Measurements from ENCODE around the gene UVRAG. TPM values are rescaled to one million over a fixed set of nuclear protein-coding genes. Genes with fewer than 3 reads are reported as not detected.

Gene UVRAG
- polyA plus RNA-seq, 1 donor (not counting 4 experiments of a cell fraction or from before 2014, with no cell fraction given), result 11.9 TPM

- peaks cover 12% of the 10 kb centered on the region for H3K27me3 ChIP-seq (ENCODE audit: control insufficient read depth, extremely low read depth, insufficient read depth, low read length)
Measured at GRCh38 chr11:76173663-76174062, 358.7 kb downstream of the UVRAG start.

GRCh38 chr11:76174330-76174729 is 359.3 kb downstream of the UVRAG start:
- Histone ChIP-seq H3K27me3 (ENCODE audit: control insufficient read depth, extremely low read depth, insufficient read depth, low read length) (peaks cover 5% of the 10 kb centered on the region), H3K9ac (ENCODE audit: control insufficient read depth, extremely low read depth, insufficient read depth, low read length) (no peak overlapping the region), H3K4me3 (ENCODE audit: control insufficient read depth in 2 of 3, extremely low read depth in 1 of 3, insufficient read depth in 2 of 3, low read depth in 1 of 3, low read length in 3 of 3) (no peak overlapping the region), H3K9me3 (ENCODE audit: control insufficient read depth, low read depth, low read length) (no peaks in the 10 kb centered on the region), H4K20me1 (ENCODE audit: control insufficient read depth, extremely low read depth, insufficient read depth, low read length) (no peaks in the 10 kb centered on the region), H3K4me1 (ENCODE audit: control insufficient read depth, extremely low read depth, insufficient read depth, low read length) (no peaks in the 10 kb centered on the region), H2AFZ (ENCODE audit: control insufficient read depth, low read length) (no peak overlapping the region), H3K36me3 (ENCODE audit: control insufficient read depth in 2 of 2, extremely low read depth in 1 of 2, insufficient read depth in 2 of 2, low read length in 2 of 2) (no peaks in the 10 kb centered on the region), H3K27ac (ENCODE audit: control insufficient read depth, insufficient read depth, low read length) (no peak overlapping the region), H3K9me1 (ENCODE audit: control insufficient read depth, extremely low read depth, insufficient read depth, low read length) (no peaks in the 10 kb centered on the region), H3K79me2 (ENCODE audit: control insufficient read depth, insufficient read depth, low read length) (no peaks in the 10 kb centered on the region), H3K4me2 (ENCODE audit: control insufficient read depth, extremely low read depth, insufficient read depth, low read depth, low read length) (no peak overlapping the region)
- DNase-seq (ENCODE audit: low read depth, low spot score) (no peak), FAIRE-seq (no peak)
- TF ChIP-seq EZH2 (IDR thresholded peaks at IDR 0.05; ENCODE audit: low read length) (no peak), CTCF (optimal IDR thresholded peaks at IDR 0.05 in 1 of 3, IDR thresholded peaks at IDR 0.05 in 1 of 3, conservative IDR thresholded peaks at IDR 0.05 in 1 of 3; ENCODE audit: extremely low read depth in 1 of 3, insufficient read depth in 2 of 3, low read length in 3 of 3) (no peak)
- dilution Hi-C loops (cut with MboI; ENCODE audit: extremely low pct_ligation_motif_present, low sequenced_read_pairs), result no loop called here

More at GRCh38 chr11:76173663-76174062, 358.7 kb downstream of the UVRAG start:
- DNase-seq (ENCODE audit: low read depth, low spot score) (no peak), FAIRE-seq (no peak)
- TF ChIP-seq CTCF (optimal IDR thresholded peaks at IDR 0.05 in 1 of 3, IDR thresholded peaks at IDR 0.05 in 1 of 3, conservative IDR thresholded peaks at IDR 0.05 in 1 of 3; ENCODE audit: extremely low read depth in 1 of 3, insufficient read depth in 2 of 3, low read length in 3 of 3) (no peak), EZH2 (IDR thresholded peaks at IDR 0.05; ENCODE audit: low read length) (no peak)
- no peaks in the 10 kb centered on the region for H4K20me1 ChIP-seq (ENCODE audit: control insufficient read depth, extremely low read depth, insufficient read depth, low read length)
- H3K9ac ChIP-seq (ENCODE audit: control insufficient read depth, extremely low read depth, insufficient read depth, low read length), result no peak overlapping the region
- H3K4me1 ChIP-seq (ENCODE audit: control insufficient read depth, extremely low read depth, insufficient read depth, low read length), result no peaks in the 10 kb centered on the region
- dilution Hi-C loops (cut with MboI; ENCODE audit: extremely low pct_ligation_motif_present, low sequenced_read_pairs), result no loop called here
- H3K4me3 ChIP-seq (ENCODE audit: control insufficient read depth in 2 of 3, extremely low read depth in 1 of 3, insufficient read depth in 2 of 3, low read depth in 1 of 3, low read length in 3 of 3), result no peak overlapping the region
- no peak overlapping the region for H2AFZ ChIP-seq (ENCODE audit: control insufficient read depth, low read length)
- no peaks in the 10 kb centered on the region for H3K36me3 ChIP-seq (ENCODE audit: control insufficient read depth in 2 of 2, extremely low read depth in 1 of 2, insufficient read depth in 2 of 2, low read length in 2 of 2)
- no peak overlapping the region for H3K27ac ChIP-seq (ENCODE audit: control insufficient read depth, insufficient read depth, low read length)
- no peaks in the 10 kb centered on the region for H3K9me1 ChIP-seq (ENCODE audit: control insufficient read depth, extremely low read depth, insufficient read depth, low read length)
- H3K79me2 ChIP-seq (ENCODE audit: control insufficient read depth, insufficient read depth, low read length), result no peaks in the 10 kb centered on the region
- H3K4me2 ChIP-seq (ENCODE audit: control insufficient read depth, extremely low read depth, insufficient read depth, low read depth, low read length), result no peak overlapping the region
- no peaks in the 10 kb centered on the region for H3K9me3 ChIP-seq (ENCODE audit: control insufficient read depth, low read depth, low read length)
